ENCODE data around the gene BYSL. TPM values are rescaled to one million over a fixed set of nuclear protein-coding genes. Genes with fewer than 3 reads are reported as not detected.

BYSL gene
- total and polyA plus RNA-seq, 4 experiments from 2014 or later, result 3.1 to 9.2 (median 6.1) TPM

DNA sequence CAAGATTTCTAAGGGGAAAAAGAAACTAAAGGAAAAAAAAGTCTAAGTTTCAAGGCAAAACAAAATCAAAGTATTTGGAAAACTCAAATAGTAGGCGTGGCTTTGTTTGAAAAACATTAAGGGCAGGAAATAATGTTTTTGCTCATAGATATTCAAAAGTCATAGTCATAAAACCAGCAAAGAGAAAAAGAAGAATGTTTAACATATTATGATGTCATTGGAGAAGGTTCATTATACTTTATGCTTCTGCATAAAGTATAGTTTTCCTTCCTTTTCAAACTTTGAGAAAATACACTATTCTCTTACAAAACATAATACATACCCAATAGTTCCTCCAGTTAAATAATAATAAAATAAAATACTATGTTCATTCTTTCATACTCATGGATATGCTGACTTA is 39.8 kb upstream of the BYSL start:
- Mint-ChIP-seq H3K4me1 (no peaks in the 10 kb centered on the region), H3K27me3 (no peaks in the 10 kb centered on the region), H3K27ac (no peak overlapping the region), H3K36me3 (no peaks in the 10 kb centered on the region), H3K4me3 (no peak overlapping the region), H3K9me3 (no peaks in the 10 kb centered on the region)
- H3K27me3 ChIP-seq (ENCODE audit: insufficient read depth, low read length), result no peaks in the 10 kb centered on the region
- no peak overlapping the region for H3K27ac ChIP-seq (ENCODE audit: low read depth, low read length)
- POLR2A ChIA-PET (ENCODE audit: partially characterized antibody), result no interaction called here
- CTCF ChIA-PET (ENCODE audit: partially characterized antibody), result interaction anchor here (1.1 kb wide), 1 partner anchor 40 kb away, joined by 3 read pairs; the partner anchor contains the start of genes BYSL and MED20
- no peaks in the 10 kb centered on the region for H3K9me3 ChIP-seq (ENCODE audit: control insufficient read depth in 1 of 2, low read length in 2 of 2)
- H3K36me3 ChIP-seq (ENCODE audit: insufficient read depth, low read length), result no peaks in the 10 kb centered on the region
- no peak overlapping the region for H3K4me3 ChIP-seq (ENCODE audit: low read length in 2 of 2)
- no peaks in the 10 kb centered on the region for H3K4me1 ChIP-seq (ENCODE audit: insufficient read depth, low read length)
- DNase-seq, result no peak
- intact Hi-C loops (cut with micrococcal nuclease), result no loop called here

- POLR2A ChIA-PET (ENCODE audit: partially characterized antibody), result no interaction called here
- H3K4me1 ChIP-seq (ENCODE audit: insufficient read depth, low read length), result no peaks in the 10 kb centered on the region
- Mint-ChIP-seq H3K27me3 (no peaks in the 10 kb centered on the region), H3K9me3 (no peaks in the 10 kb centered on the region), H3K4me1 (peaks cover 0 to 2% (median 0%) of the 10 kb centered on the region in 4 donors), H3K27ac (no peak overlapping the region), H3K36me3 (no peaks in the 10 kb centered on the region), H3K4me3 (no peak overlapping the region)
- no peaks in the 10 kb centered on the region for H3K36me3 ChIP-seq (ENCODE audit: insufficient read depth, low read length)
- H3K9me3 ChIP-seq (ENCODE audit: control insufficient read depth in 1 of 2, low read length in 2 of 2), result no peaks in the 10 kb centered on the region
- CTCF ChIA-PET (ENCODE audit: partially characterized antibody), result no interaction called here
- H3K27me3 ChIP-seq (ENCODE audit: insufficient read depth, low read length), result no peaks in the 10 kb centered on the region
- H3K27ac ChIP-seq (ENCODE audit: low read depth, low read length), result no peak overlapping the region
- intact Hi-C loops (cut with micrococcal nuclease), result no loop called here
- no peak overlapping the region for H3K4me3 ChIP-seq (ENCODE audit: low read length in 2 of 2)
- DNase-seq, result no peak
Observed at GRCh38 chr6:41884957-41885356, 36.3 kb upstream of the BYSL start.

DNA sequence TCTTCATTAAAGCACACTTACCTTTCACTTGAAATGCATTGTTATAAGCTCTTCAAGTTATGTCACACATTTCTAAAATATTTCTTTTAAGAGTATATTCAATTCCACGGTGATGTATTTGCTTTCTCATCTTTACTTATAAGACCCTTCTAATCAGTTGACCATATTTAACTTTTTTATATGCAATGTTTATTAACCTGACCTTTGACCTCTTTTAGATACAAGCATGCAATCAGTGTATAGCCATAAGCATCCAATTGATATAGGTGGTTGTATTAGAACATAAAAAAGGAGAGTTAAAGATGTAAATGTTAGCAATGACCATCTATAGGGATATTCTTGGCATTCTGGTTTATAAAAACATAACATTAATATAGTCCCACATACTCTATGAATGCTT is 35.4 kb upstream of the BYSL start:
- H3K27me3 ChIP-seq (ENCODE audit: insufficient read depth, low read length), result no peaks in the 10 kb centered on the region

DNA sequence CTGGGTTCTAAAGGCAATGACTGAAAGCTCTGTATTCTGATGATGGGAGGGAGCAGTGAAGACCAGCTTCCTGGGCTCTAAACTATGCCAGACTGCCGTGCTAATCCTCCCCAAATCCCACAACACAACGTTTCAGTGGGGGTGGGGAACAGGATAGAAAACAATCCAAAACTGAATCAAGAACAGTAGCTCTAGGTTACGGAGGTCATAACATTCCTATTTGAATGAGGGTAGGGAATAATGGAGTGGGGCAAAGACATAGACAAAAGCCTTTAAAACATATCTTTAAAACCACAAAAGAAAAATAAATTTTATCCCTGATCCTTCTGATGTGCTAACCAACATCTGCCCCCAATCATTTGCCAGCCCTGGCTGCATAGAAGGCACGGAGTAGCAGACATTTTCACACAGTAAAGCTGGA is 34.0 kb upstream of the BYSL start:
- Histone ChIP-seq H3K36me3 (ENCODE audit: insufficient read depth, low read length) (no peaks in the 10 kb centered on the region), H3K9me3 (ENCODE audit: control insufficient read depth in 1 of 2, low read length in 2 of 2) (no peaks in the 10 kb centered on the region), H3K4me3 (ENCODE audit: low read length in 2 of 2) (no peak overlapping the region), H3K4me1 (ENCODE audit: insufficient read depth, low read length) (no peaks in the 10 kb centered on the region), H3K27me3 (ENCODE audit: insufficient read depth, low read length) (no peaks in the 10 kb centered on the region), H3K27ac (ENCODE audit: low read depth, low read length) (no peak overlapping the region)
- H3K27me3 Mint-ChIP-seq, result no peaks in the 10 kb centered on the region
- intact Hi-C loops (cut with micrococcal nuclease), result no loop called here
- ChIA-PET CTCF (ENCODE audit: partially characterized antibody) (interaction anchor here (0.6 to 0.8 kb wide), 2 partner anchors 12 to 34 kb away, joined by 3 to 4 read pairs; partner anchors contain the start of genes BYSL and MED20), POLR2A (ENCODE audit: partially characterized antibody) (interaction anchor here (1.4 kb wide), 1 partner anchor 164 kb away, joined by 4 read pairs; no protein-coding TSS in a partner anchor)
- H3K9me3 Mint-ChIP-seq, result no peaks in the 10 kb centered on the region
- no peaks in the 10 kb centered on the region for H3K36me3 Mint-ChIP-seq
- no peak overlapping the region for H3K4me3 Mint-ChIP-seq
- DNase-seq, result no peak
- peaks cover 0 to 2% (median 0%) of the 10 kb centered on the region in 4 donors for H3K4me1 Mint-ChIP-seq
- no peak overlapping the region for H3K27ac Mint-ChIP-seq

More for the DNA sequence above, 35.4 kb upstream of the BYSL start:
- no peaks in the 10 kb centered on the region for H3K4me1 ChIP-seq (ENCODE audit: insufficient read depth, low read length)
- DNase-seq, result no peak
- intact Hi-C loops (cut with micrococcal nuclease), result no loop called here
- CTCF ChIA-PET (ENCODE audit: partially characterized antibody), result no interaction called here
- no peak overlapping the region for H3K4me3 ChIP-seq (ENCODE audit: low read length in 2 of 2)
- no peaks in the 10 kb centered on the region for H3K9me3 Mint-ChIP-seq
- no peaks in the 10 kb centered on the region for H3K36me3 Mint-ChIP-seq
- POLR2A ChIA-PET (ENCODE audit: partially characterized antibody), result no interaction called here
- no peak overlapping the region for H3K27ac ChIP-seq (ENCODE audit: low read depth, low read length)
- no peaks in the 10 kb centered on the region for H3K9me3 ChIP-seq (ENCODE audit: control insufficient read depth in 1 of 2, low read length in 2 of 2)
- H3K4me3 Mint-ChIP-seq, result no peak overlapping the region
- no peak overlapping the region for H3K27ac Mint-ChIP-seq
- no peaks in the 10 kb centered on the region for H3K27me3 Mint-ChIP-seq
- peaks cover 0 to 2% (median 0%) of the 10 kb centered on the region in 4 donors for H3K4me1 Mint-ChIP-seq
- H3K36me3 ChIP-seq (ENCODE audit: insufficient read depth, low read length), result no peaks in the 10 kb centered on the region

DNA sequence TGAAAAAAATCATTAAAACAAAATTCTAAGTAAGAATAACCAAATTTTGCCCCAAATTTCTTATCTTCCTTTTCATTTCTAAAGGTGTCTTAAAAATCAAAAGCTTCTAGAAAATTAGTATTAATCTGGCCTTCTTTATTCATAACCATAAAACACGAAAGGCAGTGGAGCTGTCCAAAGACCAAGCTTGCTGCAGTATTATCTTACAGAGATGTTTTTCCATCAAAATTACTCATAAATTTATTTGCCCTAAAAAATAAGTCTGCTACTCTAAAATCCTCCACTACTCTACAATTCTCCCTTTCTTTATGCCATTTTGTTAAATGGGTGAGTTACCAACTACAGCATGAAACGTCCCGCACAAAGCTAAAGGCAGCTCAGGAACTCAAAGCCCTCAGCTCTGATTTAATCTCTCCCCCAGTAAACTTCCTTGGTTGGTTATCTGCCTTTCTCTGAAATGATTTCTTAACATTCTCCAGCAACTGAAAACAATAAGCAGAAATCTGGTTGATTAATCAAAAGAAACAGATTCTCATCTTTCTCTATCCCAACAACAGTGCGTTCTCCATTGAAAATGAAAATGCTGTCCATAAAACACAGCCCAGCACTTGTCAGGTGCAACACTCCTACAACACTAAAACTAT is 28.3 kb upstream of the BYSL start:
- Histone ChIP-seq H3K4me1 (ENCODE audit: insufficient read depth, low read length) (peaks cover 23% of the 10 kb centered on the region), H3K27me3 (ENCODE audit: insufficient read depth, low read length) (no peaks in the 10 kb centered on the region), H3K4me3 (ENCODE audit: low read length in 2 of 2) (no peak overlapping the region), H3K9me3 (ENCODE audit: control insufficient read depth in 1 of 2, low read length in 2 of 2) (no peaks in the 10 kb centered on the region), H3K36me3 (ENCODE audit: insufficient read depth, low read length) (no peaks in the 10 kb centered on the region), H3K27ac (ENCODE audit: low read depth, low read length) (no peak overlapping the region)
- H3K9me3 Mint-ChIP-seq, result no peaks in the 10 kb centered on the region
- H3K36me3 Mint-ChIP-seq, result peaks cover 0 to 6% of the 10 kb centered on the region in 2 donors
- no peaks in the 10 kb centered on the region for H3K27me3 Mint-ChIP-seq
- intact Hi-C loops (cut with micrococcal nuclease), result no loop called here
- H3K27ac Mint-ChIP-seq, result no peak overlapping the region
- DNase-seq, result no peak
- ChIA-PET CTCF (ENCODE audit: partially characterized antibody) (interaction anchor here (0.9 to 4.2 kb wide), 4 partner anchors 11 to 153 kb away, joined by 3 to 27 read pairs (median 4); partner anchors contain the start of genes BYSL and MED20), POLR2A (ENCODE audit: partially characterized antibody) (interaction anchor here (0.6 to 0.8 kb wide), 2 partner anchors 28 to 1736 kb away, joined by 3 to 4 read pairs; partner anchors contain the start of genes BYSL, GTPBP2 and MED20)
- no peak overlapping the region for H3K4me3 Mint-ChIP-seq
- peaks cover 9 to 12% (median 10%) of the 10 kb centered on the region in 4 donors for H3K4me1 Mint-ChIP-seq

DNA sequence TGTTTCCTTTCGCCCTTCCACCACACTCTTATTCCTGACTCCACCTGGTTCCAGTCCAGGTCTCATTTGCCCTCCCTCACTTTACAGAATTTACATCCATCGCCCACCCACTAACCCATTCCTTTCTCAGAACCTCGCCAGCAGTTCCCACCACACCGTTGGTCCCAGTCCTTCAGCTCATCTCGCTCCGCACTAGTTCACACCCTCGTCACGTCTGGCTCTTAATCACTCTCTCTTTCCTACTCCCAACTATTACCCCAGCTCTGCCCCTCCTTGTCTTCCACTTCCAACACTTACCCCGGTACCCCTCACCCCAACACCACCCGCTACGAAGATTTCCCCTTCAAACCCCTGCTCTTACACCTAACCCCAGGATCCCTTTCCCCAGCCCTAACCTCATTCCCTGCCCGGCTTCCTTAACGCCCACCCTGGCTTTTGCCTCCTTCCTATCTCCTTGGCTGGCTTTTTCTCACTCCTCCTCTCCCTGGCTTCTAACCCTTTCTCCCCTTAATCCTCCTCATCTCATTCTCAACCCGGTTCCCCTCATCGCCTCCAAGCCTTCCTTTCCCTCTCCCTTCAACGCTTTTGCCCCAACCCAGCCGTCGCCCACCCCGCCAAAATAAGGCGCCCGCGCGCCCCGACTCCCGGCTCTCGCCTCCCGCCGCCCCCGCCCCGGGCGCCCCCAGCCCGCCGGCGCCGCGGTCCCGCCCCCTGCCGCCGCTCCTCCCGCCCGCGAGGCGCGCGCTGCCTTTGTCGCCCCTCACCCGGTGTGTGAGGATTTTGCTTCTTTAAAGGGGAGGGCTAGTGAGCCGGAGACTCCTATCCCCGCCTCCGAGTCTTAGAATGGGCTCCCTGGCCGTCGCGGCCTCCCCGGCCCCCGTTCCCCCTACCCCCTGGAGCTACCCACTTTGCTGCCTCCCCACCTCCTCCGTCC is 26.7 kb upstream of the BYSL start:
- peak overlapping the region in 4 of 7 donors; percentile 79 to 94 (median 90) for H3K27ac Mint-ChIP-seq
- POLR2A ChIA-PET (ENCODE audit: partially characterized antibody), result interaction anchor here (1.1 to 3.5 kb wide), 7 partner anchors 12 to 168 kb away, joined by 4 to 24 read pairs (median 10); partner anchors contain the start of genes BYSL, MED20, TAF8 and TOMM6
- DNase-seq, result peak in 1 of 5 donors; percentile 6

More for the DNA sequence above, 26.7 kb upstream of the BYSL start:
- H3K27me3 Mint-ChIP-seq, result no peaks in the 10 kb centered on the region
- no peaks in the 10 kb centered on the region for H3K9me3 ChIP-seq (ENCODE audit: control insufficient read depth in 1 of 2, low read length in 2 of 2)
- peak overlapping the region; percentile 77 for H3K27ac ChIP-seq (ENCODE audit: low read depth, low read length)
- H3K9me3 Mint-ChIP-seq, result no peaks in the 10 kb centered on the region
- H3K36me3 ChIP-seq (ENCODE audit: insufficient read depth, low read length), result no peaks in the 10 kb centered on the region
- peaks cover 9 to 12% (median 10%) of the 10 kb centered on the region in 4 donors for H3K4me1 Mint-ChIP-seq
- peak overlapping the region in 2 of 8 donors; percentile 90 to 98 for H3K4me3 Mint-ChIP-seq
- intact Hi-C loops (cut with micrococcal nuclease), result loop anchor here (1.0 to 2.0 kb wide), 4 partner anchors 27 to 150 kb away; partner anchors contain the start of genes BYSL, MED20, PRICKLE4 and TOMM6
- H3K36me3 Mint-ChIP-seq, result peaks cover 0 to 6% of the 10 kb centered on the region in 2 donors
- CTCF ChIA-PET (ENCODE audit: partially characterized antibody), result interaction anchor here (0.6 to 4.2 kb wide), 5 partner anchors 18 to 151 kb away, joined by 3 to 27 read pairs (median 4); partner anchors contain the start of genes BYSL, MED20 and TOMM6
- peak overlapping the region; percentile 30 to 91 for H3K4me3 ChIP-seq (ENCODE audit: low read length in 2 of 2)
- H3K4me1 ChIP-seq (ENCODE audit: insufficient read depth, low read length), result peaks cover 23% of the 10 kb centered on the region
- no peaks in the 10 kb centered on the region for H3K27me3 ChIP-seq (ENCODE audit: insufficient read depth, low read length)

Data from CD4-positive, alpha-beta memory T cell (primary cell).